DMS114 treated with DMSO at 0.1 percent for 48 hours (cell line): Measurements from ENCODE around the gene ATP6V1G2.
"Not testable (repeated sequence)": the region's sequence is repeated elsewhere in the genome, so short reads cannot be mapped to it uniquely, and the experiment has no call there.

Experiments
- DNase-seq: peaks from one replicate; lab custom pipeline; 2025; ENCODE audit not compliant: unreplicated experiment; lab: John Stamatoyannopoulos, UW

ATP6V1G2 gene

DNA sequence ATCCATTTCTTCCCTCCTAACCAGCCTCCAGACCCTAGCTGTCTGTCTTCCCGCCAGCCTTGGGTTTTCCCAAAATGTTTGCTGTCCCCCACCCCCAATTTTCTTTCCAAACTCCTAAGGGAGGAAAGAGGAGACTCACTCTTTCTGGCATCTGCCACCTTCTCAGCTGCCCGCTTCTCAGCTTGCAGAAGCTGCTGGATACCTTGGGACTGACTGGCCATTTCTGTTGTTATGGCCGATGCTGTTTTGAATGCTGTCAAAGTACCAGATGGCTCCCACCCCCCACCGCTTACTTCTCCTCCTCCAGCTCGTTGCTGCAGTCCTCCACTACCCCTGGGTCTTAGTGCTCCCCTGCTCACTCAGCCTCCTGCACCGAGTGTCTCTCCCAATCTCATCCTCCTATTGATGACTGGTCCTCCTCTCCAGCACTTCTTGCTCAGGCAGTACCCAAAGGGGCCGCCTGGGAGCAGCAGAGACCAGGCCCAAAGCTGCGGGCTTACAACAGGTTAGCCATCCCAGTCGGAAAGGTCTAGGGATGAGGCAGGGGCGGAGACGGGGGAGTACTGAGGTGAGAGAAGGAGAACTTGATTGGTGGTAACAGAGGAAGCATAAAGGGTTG, at the start of gene ATP6V1G2:
Gene ATP6V1G2 (minus strand): TSS at position 270 of the 619 bp plus-strand sequence. CDS start 49 bp downstream, at position 221.
- peak; percentile 91 for DNase-seq

GRCh38 chr6:31592396-31592771, 46.0 kb upstream of the ATP6V1G2 start:
- no peak for DNase-seq

- not testable (repeated sequence) for DNase-seq
Measured at GRCh38 chr6:31590691-31591090, 44.3 kb upstream of the ATP6V1G2 start.

DNA sequence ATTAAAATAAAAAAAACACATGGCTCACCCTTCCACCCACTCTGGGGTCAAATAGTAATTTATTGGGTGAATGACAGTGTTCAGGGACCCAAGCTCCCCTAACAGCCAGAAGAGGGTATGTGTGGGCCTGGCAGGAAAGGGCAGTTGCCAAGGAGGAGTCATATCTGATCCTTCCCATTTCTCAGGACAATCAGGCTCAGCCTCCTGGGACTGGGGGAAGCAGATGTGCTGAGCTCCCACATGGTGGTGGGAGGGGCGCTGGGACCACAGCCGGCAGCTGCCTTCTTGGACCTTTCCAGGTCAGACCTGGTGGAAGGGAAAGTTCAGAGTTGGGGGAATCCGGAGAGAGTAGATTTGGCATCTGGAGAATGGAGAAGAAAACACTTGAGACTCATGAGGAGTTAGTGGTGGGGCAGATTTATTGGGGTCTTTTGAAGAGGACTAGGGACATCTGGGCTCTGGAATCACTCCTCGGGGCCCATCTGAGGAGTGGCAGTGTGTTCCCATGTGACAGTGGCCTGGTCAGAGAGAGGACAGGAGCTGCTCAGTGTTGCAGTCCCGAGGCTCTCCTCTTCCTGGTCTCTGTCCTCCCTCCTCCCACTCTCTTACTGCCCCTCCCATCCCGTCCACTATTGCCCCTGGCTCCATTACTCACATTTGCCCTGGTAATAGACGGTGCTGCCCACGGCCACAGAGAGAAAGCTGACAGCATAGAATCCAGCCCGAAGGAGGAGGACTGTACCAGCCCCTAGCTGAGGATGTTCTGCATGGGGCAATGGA, 42.7 kb upstream of the ATP6V1G2 start:
- no peak for DNase-seq

- no peak for DNase-seq
Measured at GRCh38 chr6:31587791-31588777, 41.7 kb upstream of the ATP6V1G2 start.

DNA sequence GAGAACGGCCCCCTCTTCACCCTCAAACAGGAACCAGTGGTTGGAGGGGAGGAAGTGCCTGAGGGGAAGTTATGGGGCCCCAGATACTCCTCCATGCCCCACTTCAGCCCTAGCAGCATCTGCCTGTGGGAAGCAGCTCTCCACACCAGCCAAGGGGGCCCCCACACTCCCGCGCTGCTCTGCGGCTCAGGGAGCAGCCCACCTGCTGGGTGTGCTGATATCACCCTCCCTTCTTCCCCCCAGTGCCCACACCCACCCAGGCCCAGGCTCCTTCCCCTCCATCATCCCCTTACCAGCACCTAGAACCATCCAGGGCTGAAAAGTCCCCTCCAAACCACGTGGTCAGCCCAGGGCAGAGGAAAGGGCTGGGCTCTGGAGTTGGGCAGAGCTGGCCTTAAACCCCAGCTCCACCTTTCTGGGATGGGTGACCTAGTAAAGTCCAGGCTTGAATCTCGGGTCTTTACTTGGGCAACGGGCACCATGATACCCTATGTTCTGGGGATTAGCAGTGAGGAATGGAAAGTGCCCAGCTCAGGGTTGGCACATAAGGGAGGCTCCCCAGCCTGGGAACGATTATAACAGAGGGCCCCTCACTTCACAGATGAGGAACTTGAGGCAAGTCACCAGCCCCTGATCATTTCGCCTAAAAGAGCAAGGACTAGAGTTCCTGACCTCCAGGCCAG, 40.3 kb upstream of the ATP6V1G2 start:
- no peak for DNase-seq

DNA sequence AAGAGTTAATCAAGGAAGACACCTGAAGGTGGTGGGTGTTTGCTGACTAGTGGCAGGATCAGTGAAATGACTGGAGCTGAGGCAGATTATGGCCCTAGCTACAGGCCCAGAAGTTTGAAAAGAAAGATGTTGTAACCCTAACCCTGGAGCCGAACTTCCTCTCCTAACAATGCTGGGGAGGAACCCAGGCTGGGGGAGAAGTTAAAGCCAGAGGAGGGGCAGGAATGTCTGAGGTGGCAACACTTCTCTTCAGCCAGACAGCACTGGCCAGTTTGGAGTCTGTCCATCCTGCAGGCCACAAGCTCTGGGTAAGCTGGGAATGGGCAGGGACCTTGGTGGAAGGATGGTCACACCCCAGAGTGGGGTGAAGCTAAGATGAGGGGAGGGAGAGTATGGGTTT, 39.6 kb upstream of the ATP6V1G2 start, which contains the start of gene LST1:
Gene LST1 (plus strand): TSS at position 270 of the 400 bp plus-strand sequence. CDS start 1,023 bp downstream, outside the sequence.
- DNase-seq = no peak

GRCh38 chr6:31585491-31585890, 39.1 kb upstream of the ATP6V1G2 start:
- no peak for DNase-seq

DNA sequence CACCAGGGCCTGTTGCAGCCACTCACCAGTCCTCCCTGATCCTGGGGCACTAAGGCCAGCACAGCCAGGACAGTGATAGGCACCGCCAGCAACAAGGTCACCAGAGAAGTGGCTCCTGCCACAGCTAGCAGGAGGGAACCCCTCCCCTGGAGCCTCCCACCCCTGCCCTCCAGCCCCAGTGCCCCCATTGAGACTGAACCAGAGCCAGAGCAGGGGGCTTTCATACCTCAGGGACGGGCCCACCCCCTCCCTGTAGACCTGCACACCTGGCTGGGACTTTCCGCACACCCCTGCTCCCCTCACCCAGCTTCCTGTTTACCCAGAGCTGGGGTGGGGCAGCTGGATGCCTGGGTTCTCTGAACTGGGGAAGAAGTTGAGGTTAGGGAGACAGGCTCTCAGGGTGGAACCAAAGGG, 35.8 kb upstream of the ATP6V1G2 start, which contains the start of gene LTB:
Gene LTB (minus strand): TSS at position 195 of the 414 bp plus-strand sequence. CDS start 7 bp downstream, at position 188.
- DNase-seq = no peak

GRCh38 chr6:31581434-31582229, 35.2 kb upstream of the ATP6V1G2 start:
- no peak for DNase-seq

DNA sequence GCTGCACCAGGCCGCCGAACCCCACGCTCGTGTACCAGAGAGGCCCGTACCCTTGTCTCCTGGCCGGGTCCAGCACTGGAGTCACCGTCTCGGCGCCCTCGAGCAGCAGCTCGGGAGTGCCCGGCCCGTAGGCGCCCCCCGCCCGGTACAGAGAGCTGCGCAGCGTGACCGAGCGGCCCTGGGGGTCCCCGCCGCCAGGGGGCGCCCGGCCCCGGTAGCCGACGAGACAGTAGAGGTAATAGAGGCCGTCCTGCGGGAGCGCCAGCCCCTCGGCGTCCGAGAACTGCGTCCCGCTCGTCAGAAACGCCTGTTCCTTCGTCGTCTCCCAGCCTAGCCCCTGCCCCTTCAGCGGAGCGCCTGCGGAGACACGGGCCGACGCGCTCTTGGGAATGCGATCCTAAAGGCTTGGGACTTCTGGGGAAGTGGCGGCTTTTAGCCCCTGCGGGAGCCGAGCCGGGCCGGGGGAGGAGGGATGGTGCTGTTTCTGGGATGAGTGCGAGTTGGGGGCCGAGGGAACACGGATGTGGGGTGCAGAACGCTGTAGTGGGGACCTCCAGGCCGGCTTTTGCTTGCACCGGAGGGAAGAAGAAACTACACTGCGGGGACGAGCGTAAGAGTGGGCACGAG, 34.5 kb upstream of the ATP6V1G2 start:
- DNase-seq = peak; percentile 85

- DNase-seq = no peak
Measured at GRCh38 chr6:31580438-31580740, 34.0 kb upstream of the ATP6V1G2 start.

DNA sequence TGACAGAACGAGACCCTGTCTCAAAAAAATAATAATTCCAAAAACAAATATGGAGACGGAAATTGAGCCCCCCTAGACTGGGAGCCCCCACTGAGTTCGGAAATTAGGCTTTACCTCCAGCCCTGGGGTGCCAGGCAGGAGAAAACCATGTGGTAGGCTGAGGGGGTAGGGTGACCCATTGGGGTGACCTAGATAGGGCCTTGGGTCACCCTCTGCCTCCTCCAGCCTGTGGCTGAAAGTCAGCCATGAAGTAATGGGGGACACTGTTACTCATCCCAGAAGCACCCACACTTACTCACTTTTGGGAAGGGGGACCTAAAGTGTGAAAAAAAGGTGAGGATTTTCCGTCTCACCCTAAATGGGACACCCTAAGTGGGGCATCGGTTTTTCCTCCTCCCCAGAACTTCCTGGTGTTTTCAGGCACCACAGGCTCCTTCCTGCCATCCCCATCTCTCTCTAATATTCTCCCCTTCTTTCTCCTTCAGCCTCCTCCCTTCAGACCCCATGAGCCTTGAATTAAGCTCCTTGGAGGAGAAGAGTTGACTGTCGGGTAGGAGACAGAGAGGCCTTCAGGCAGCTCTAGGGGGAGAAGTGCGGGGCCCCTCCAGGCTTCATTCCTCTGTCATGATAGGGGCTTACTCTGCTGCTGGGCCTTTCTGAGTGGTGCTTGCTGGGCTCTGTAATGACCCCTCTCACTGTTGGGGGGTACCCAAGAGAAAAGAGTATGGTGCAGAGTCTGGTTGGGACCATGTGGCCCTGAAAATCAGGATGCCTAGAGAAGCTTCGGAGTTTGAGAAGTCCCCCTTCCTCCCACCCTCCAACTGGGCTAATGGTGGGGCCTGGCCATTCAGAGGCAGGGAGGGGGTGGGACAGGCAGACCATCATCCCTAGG, 33.4 kb upstream of the ATP6V1G2 start:
- DNase-seq = no peak

- DNase-seq = no peak
Measured at GRCh38 chr6:31579119-31579505, 32.7 kb upstream of the ATP6V1G2 start.

DNA sequence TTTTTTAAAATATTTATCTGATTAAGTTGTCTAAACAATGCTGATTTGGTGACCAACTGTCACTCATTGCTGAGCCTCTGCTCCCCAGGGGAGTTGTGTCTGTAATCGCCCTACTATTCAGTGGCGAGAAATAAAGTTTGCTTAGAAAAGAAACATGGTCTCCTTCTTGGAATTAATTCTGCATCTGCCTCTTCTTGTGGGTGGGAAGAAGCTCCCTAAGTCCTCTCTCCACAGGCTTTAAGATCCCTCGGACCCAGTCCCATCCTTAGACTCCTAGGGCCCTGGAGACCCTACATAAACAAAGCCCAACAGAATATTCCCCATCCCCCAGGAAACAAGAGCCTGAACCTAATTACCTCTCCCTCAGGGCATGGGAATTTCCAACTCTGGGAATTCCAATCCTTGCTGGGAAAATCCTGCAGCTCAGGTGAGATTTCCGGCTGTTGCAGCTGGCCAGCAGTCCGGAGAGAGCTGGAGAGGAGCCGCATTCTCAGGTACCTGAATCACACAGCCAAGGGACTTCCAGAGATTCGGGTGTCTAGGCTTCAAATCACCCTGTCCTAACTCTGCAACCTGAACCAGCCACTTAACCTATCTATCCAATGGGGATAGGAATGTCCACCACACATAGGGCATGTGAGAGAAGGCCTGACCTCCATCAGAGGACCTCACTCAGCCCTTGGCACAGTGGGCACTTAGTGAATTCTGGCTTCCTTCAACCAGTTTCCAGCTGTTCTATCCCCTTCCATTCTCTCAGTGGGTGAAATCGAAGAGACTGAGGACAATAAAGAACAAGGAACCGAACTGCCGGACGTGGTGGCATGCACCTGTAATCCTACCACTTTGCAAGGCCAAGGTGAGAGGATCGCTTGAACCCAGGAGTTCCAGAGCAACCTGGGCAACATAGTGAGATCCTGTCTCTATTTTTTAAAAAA, 32.0 kb upstream of the ATP6V1G2 start:
- DNase-seq = no peak

DNA sequence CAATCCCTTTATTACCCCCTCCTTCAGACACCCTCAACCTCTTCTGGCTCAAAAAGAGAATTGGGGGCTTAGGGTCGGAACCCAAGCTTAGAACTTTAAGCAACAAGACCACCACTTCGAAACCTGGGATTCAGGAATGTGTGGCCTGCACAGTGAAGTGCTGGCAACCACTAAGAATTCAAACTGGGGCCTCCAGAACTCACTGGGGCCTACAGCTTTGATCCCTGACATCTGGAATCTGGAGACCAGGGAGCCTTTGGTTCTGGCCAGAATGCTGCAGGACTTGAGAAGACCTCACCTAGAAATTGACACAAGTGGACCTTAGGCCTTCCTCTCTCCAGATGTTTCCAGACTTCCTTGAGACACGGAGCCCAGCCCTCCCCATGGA, 31.2 kb upstream of the ATP6V1G2 start:
- no peak for DNase-seq

- DNase-seq = no peak
Measured at GRCh38 chr6:31576897-31577578, 30.6 kb upstream of the ATP6V1G2 start.
